ENCODE measurements around the gene AFF2. TPM values are rescaled to one million over a fixed set of nuclear protein-coding genes. Genes with fewer than 3 reads are reported as not detected.

The AFF2 gene
- total RNA-seq, 1 experiment from 2014 or later, result 231 TPM

GRCh38 chrX:148540114-148540513 lies 39.7 kb downstream of the AFF2 start:
- H3K27me3 ChIP-seq (ENCODE audit: low read length), result no peaks in the 10 kb centered on the region
- peak overlapping the region; percentile 69 for H3K9ac ChIP-seq (ENCODE audit: low read length)
- peak overlapping the region; percentile 97 for H3K27ac ChIP-seq (ENCODE audit: low read length)
- no peak overlapping the region for H2AFZ ChIP-seq (ENCODE audit: low read length)
- no peaks in the 10 kb centered on the region for H3K9me2 ChIP-seq (replicated peaks; ENCODE audit: insufficient read depth, low read length)
- no peaks in the 10 kb centered on the region for H4K20me1 ChIP-seq (ENCODE audit: insufficient read depth, low read depth, low read length)
- peak overlapping the region; percentile 83 for H3K4me2 ChIP-seq (ENCODE audit: low read depth, low read length, poor library complexity, severe bottlenecking)
- H3K9me3 ChIP-seq (ENCODE audit: low read length), result no peaks in the 10 kb centered on the region
- peaks cover 62% of the 10 kb centered on the region for H3K79me2 ChIP-seq (ENCODE audit: low read length)
- DNase-seq, result peak; percentile 65
- H3K36me3 ChIP-seq (ENCODE audit: insufficient read depth, low read length), result no peaks in the 10 kb centered on the region
- peak overlapping the region; percentile 57 for H3K4me3 ChIP-seq (ENCODE audit: low read length)
- peaks cover 98% of the 10 kb centered on the region for H3K4me1 ChIP-seq (ENCODE audit: low read length)

- Histone ChIP-seq H3K9me2 (replicated peaks; ENCODE audit: insufficient read depth, low read length) (no peaks in the 10 kb centered on the region), H3K4me3 (ENCODE audit: low read length) (peak overlapping the region; percentile 57), H3K9ac (ENCODE audit: low read length) (peak overlapping the region; percentile 69), H3K36me3 (ENCODE audit: insufficient read depth, low read length) (no peaks in the 10 kb centered on the region), H2AFZ (ENCODE audit: low read length) (no peak overlapping the region), H3K4me2 (ENCODE audit: low read depth, low read length, poor library complexity, severe bottlenecking) (peak overlapping the region; percentile 83), H3K27me3 (ENCODE audit: low read length) (no peaks in the 10 kb centered on the region), H4K20me1 (ENCODE audit: insufficient read depth, low read depth, low read length) (no peaks in the 10 kb centered on the region), H3K27ac (ENCODE audit: low read length) (peak overlapping the region; percentile 97), H3K9me3 (ENCODE audit: low read length) (no peaks in the 10 kb centered on the region), H3K79me2 (ENCODE audit: low read length) (peaks cover 65% of the 10 kb centered on the region), H3K4me1 (ENCODE audit: low read length) (peaks cover 100% of the 10 kb centered on the region)
- peak; percentile 74 for DNase-seq
Observed at GRCh38 chrX:148540671-148541583, 40.5 kb downstream of the AFF2 start.

- DNase-seq, result peak; percentile 95
- Histone ChIP-seq H3K27me3 (ENCODE audit: low read length) (no peaks in the 10 kb centered on the region), H3K4me2 (ENCODE audit: low read depth, low read length, poor library complexity, severe bottlenecking) (peak overlapping the region; percentile 83), H3K9ac (ENCODE audit: low read length) (peak overlapping the region; percentile 69), H4K20me1 (ENCODE audit: insufficient read depth, low read depth, low read length) (no peaks in the 10 kb centered on the region), H3K4me3 (ENCODE audit: low read length) (peak overlapping the region; percentile 57), H3K9me2 (replicated peaks; ENCODE audit: insufficient read depth, low read length) (no peaks in the 10 kb centered on the region), H3K4me1 (ENCODE audit: low read length) (peaks cover 100% of the 10 kb centered on the region), H3K79me2 (ENCODE audit: low read length) (peaks cover 65% of the 10 kb centered on the region), H2AFZ (ENCODE audit: low read length) (no peak overlapping the region), H3K36me3 (ENCODE audit: insufficient read depth, low read length) (0 out of 2 replicates have a peak, but pooled peaks cover 5% of the 10 kb centered on the region), H3K27ac (ENCODE audit: low read length) (peak overlapping the region; percentile 97), H3K9me3 (ENCODE audit: low read length) (no peaks in the 10 kb centered on the region)
Observed at GRCh38 chrX:148541584-148541940, 41.1 kb downstream of the AFF2 start.

DNA sequence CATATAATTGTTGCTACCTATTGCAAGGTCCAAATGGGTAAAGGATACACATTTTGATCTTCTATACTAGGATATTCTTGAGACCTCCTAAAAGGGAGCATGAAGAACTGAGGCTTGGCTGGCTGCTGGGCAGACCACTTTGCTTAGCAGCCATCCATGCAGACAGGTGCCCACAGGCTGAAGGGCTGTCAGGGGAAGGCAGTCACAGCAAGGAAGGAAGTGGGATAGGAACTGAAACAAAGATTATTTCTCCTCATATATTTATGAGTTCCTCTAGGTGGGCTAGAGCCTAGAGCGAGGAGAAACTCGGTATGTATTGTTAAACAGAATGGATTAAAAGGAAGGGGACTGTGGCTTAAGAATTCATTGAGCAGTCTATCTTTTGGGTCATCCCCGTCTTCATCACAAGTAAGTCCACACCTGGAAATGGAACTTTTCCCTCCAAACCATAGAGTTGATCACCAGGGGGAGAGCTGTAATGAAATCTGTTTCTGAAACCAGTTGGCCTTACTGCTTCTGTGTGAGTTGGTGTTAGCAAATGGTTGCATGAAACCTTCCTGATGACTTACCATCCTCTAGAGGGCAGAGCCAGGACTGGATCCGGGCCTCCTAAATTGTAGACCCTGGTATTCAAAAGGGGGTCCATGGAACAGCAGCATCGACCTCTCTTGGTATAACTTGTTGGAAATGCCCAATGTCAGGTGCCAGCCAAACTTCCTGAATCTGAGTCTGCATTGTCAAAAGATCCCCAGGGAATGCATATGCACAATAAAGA lies 42.3 kb downstream of the AFF2 start:
- Histone ChIP-seq H2AFZ (ENCODE audit: low read length) (no peak overlapping the region), H4K20me1 (ENCODE audit: insufficient read depth, low read depth, low read length) (no peaks in the 10 kb centered on the region), H3K9ac (ENCODE audit: low read length) (peak overlapping the region; percentile 69), H3K9me2 (replicated peaks; ENCODE audit: insufficient read depth, low read length) (no peaks in the 10 kb centered on the region), H3K36me3 (ENCODE audit: insufficient read depth, low read length) (peaks cover 6% of the 10 kb centered on the region; the same call in 1 of the 2 replicates), H3K4me1 (ENCODE audit: low read length) (peaks cover 97% of the 10 kb centered on the region), H3K4me3 (ENCODE audit: low read length) (peak overlapping the region; percentile 57), H3K4me2 (ENCODE audit: low read depth, low read length, poor library complexity, severe bottlenecking) (peak overlapping the region; percentile 83), H3K27ac (ENCODE audit: low read length) (peak overlapping the region; percentile 97), H3K27me3 (ENCODE audit: low read length) (no peaks in the 10 kb centered on the region), H3K9me3 (ENCODE audit: low read length) (no peaks in the 10 kb centered on the region), H3K79me2 (ENCODE audit: low read length) (peaks cover 67% of the 10 kb centered on the region)
- peak; percentile 93 for DNase-seq

- H3K9me3 ChIP-seq (ENCODE audit: low read length), result no peaks in the 10 kb centered on the region
- H3K4me2 ChIP-seq (ENCODE audit: low read depth, low read length, poor library complexity, severe bottlenecking), result no peak overlapping the region
- no peak overlapping the region for H3K9ac ChIP-seq (ENCODE audit: low read length)
- peaks cover 96% of the 10 kb centered on the region for H3K4me1 ChIP-seq (ENCODE audit: low read length)
- H4K20me1 ChIP-seq (ENCODE audit: insufficient read depth, low read depth, low read length), result no peaks in the 10 kb centered on the region
- H3K4me3 ChIP-seq (ENCODE audit: low read length), result no peak overlapping the region
- H3K27me3 ChIP-seq (ENCODE audit: low read length), result no peaks in the 10 kb centered on the region
- H3K27ac ChIP-seq (ENCODE audit: low read length), result peak overlapping the region; percentile 72
- H2AFZ ChIP-seq (ENCODE audit: low read length), result no peak overlapping the region
- H3K9me2 ChIP-seq (replicated peaks; ENCODE audit: insufficient read depth, low read length), result no peaks in the 10 kb centered on the region
- H3K79me2 ChIP-seq (ENCODE audit: low read length), result peaks cover 97% of the 10 kb centered on the region
- peak; percentile 80 for DNase-seq
- peaks cover 9% of the 10 kb centered on the region for H3K36me3 ChIP-seq (ENCODE audit: insufficient read depth, low read length)
Observed at GRCh38 chrX:148552775-148553174, 52.4 kb downstream of the AFF2 start.

DNA sequence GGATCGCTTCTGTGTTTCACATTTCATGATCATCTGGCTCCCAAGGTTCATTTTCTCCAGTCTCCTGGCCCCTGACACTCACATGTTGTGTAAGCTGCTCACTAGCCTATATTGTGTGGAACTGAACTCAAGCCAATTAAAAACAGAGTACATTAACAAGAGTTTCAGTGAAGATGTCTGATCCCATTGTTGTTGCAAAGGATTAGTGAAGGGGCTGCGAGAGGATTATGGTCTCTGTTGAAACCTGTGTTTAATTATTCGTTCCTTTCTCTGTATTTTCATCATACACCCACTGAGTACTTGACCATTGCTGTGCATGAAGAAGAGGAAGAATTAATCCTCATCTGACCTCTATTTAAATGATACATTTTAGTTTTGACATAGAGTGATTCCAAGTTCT lies 54.7 kb downstream of the AFF2 start:
- Histone ChIP-seq H3K27ac (ENCODE audit: low read length) (peak overlapping the region; percentile 72), H3K79me2 (ENCODE audit: low read length) (peaks cover 92% of the 10 kb centered on the region), H4K20me1 (ENCODE audit: insufficient read depth, low read depth, low read length) (no peaks in the 10 kb centered on the region), H3K9me2 (replicated peaks; ENCODE audit: insufficient read depth, low read length) (no peaks in the 10 kb centered on the region), H3K27me3 (ENCODE audit: low read length) (no peaks in the 10 kb centered on the region), H2AFZ (ENCODE audit: low read length) (no peak overlapping the region), H3K9ac (ENCODE audit: low read length) (peak overlapping the region; percentile 15), H3K4me2 (ENCODE audit: low read depth, low read length, poor library complexity, severe bottlenecking) (peak overlapping the region; percentile 34), H3K4me3 (ENCODE audit: low read length) (no peak overlapping the region), H3K9me3 (ENCODE audit: low read length) (no peaks in the 10 kb centered on the region), H3K4me1 (ENCODE audit: low read length) (peaks cover 85% of the 10 kb centered on the region), H3K36me3 (ENCODE audit: insufficient read depth, low read length) (peaks cover 19% of the 10 kb centered on the region)
- DNase-seq, result no peak

- no peaks in the 10 kb centered on the region for H3K27me3 ChIP-seq (ENCODE audit: low read length)
- H3K4me3 ChIP-seq (ENCODE audit: low read length), result no peak overlapping the region
- H3K36me3 ChIP-seq (ENCODE audit: insufficient read depth, low read length), result peaks cover 19% of the 10 kb centered on the region
- peak overlapping the region; percentile 15 for H3K9ac ChIP-seq (ENCODE audit: low read length)
- no peak overlapping the region for H2AFZ ChIP-seq (ENCODE audit: low read length)
- H3K9me2 ChIP-seq (replicated peaks; ENCODE audit: insufficient read depth, low read length), result no peaks in the 10 kb centered on the region
- H3K79me2 ChIP-seq (ENCODE audit: low read length), result peaks cover 89% of the 10 kb centered on the region
- no peaks in the 10 kb centered on the region for H3K9me3 ChIP-seq (ENCODE audit: low read length)
- H3K27ac ChIP-seq (ENCODE audit: low read length), result peak overlapping the region; percentile 72
- no peaks in the 10 kb centered on the region for H4K20me1 ChIP-seq (ENCODE audit: insufficient read depth, low read depth, low read length)
- H3K4me1 ChIP-seq (ENCODE audit: low read length), result peaks cover 82% of the 10 kb centered on the region
- DNase-seq, result no peak
- H3K4me2 ChIP-seq (ENCODE audit: low read depth, low read length, poor library complexity, severe bottlenecking), result peak overlapping the region; percentile 34
Observed at GRCh38 chrX:148555571-148556243, 55.3 kb downstream of the AFF2 start.
